HuH-7.5 (cell line): ENCODE results near the gene SLC12A3.
"Not testable (repeated sequence)": the region's sequence is repeated elsewhere in the genome, so short reads cannot be mapped to it uniquely, and the experiment has no call there.

Experiments
- DNase-seq: peaks from one replicate; pipeline ENCODE4 v3.0.0; 2011; ENCODE audit warnings: low spot score

Gene SLC12A3

GRCh38 chr16:56869513-56870275 lies 4.7 kb downstream of the SLC12A3 start:
- peak; percentile 67 for DNase-seq

GRCh38 chr16:56870276-56870888 lies 5.4 kb downstream of the SLC12A3 start:
- DNase-seq = no peak

GRCh38 chr16:56871172-56871593 lies 6.2 kb downstream of the SLC12A3 start:
- no peak for DNase-seq

GRCh38 chr16:56872863-56873391 lies 7.9 kb downstream of the SLC12A3 start:
- DNase-seq = no peak

- no peak for DNase-seq
Measured at GRCh38 chr16:56874800-56875199, 9.8 kb downstream of the SLC12A3 start.

DNA sequence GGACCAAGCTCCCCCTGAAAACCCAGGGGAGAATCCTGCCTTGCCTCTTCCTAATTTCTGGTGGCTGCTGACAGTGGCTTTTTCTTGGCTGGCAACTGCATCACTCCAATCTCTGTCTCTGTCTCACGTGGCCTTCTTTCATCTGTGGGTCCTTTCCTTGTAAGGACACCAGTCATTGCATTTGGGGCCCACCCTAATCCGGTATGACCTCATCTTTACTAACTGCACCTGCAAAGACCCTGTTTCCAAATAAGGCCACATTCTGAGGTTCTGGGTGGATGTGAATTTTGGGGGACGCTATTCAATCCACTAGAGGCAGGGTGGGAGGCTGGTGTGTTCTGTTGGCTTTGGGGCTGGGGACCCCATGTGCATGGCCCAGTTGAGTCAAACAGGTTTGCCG lies 11.0 kb downstream of the SLC12A3 start:
- DNase-seq = no peak

- no peak for DNase-seq
Measured at GRCh38 chr16:56877486-56878182, 12.6 kb downstream of the SLC12A3 start.

GRCh38 chr16:56878282-56878854 lies 13.4 kb downstream of the SLC12A3 start:
- DNase-seq = no peak

DNA sequence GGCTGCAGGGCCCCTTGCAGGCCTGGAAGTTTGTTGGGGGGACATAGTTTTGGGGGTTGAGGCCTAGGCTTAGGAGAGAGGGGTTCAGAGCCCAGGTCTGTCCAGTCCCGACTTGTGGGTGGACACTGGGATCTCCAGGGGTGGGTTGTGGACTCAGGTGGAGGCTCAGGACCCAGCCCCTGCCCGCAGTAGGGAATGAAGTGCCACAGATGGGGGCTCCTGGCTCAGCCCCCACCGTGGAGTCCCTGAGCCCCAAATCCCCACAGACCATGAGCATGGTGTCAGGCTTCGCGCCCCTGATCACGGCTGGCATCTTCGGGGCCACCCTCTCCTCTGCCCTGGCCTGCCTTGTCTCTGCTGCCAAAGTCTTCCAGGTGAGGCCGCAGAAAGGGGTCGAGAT lies 14.3 kb downstream of the SLC12A3 start:
- DNase-seq = no peak

GRCh38 chr16:56880176-56880575 lies 15.2 kb downstream of the SLC12A3 start:
- no peak for DNase-seq

- DNase-seq = no peak
Measured at GRCh38 chr16:56880685-56881084, 15.7 kb downstream of the SLC12A3 start.

- DNase-seq = no peak
Measured at GRCh38 chr16:56882077-56882800, 17.2 kb downstream of the SLC12A3 start.

DNA sequence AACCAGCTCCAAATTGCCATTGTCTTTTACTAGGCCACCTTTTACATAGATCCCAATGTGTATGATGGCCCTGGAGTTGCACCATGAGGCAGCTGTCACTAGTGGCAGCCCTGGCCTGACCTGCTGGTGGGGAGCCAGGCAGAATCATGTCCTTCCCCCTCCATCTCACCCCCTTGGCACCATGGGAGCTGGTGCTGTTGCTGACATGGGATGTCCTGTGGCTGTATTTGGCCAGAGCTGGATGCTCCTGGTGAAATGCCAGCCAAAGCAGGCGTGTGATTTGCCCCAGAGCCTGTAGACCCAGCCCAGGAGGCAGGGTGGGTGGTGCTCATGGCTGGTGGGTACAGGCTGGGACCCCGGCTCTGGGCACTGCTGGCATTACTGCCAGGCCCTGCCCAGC lies 18.6 kb downstream of the SLC12A3 start:
- DNase-seq = no peak

- DNase-seq = no peak
Measured at GRCh38 chr16:56884026-56884582, 19.1 kb downstream of the SLC12A3 start.

GRCh38 chr16:56884929-56885328 lies 19.9 kb downstream of the SLC12A3 start:
- not testable (repeated sequence) for DNase-seq

DNA sequence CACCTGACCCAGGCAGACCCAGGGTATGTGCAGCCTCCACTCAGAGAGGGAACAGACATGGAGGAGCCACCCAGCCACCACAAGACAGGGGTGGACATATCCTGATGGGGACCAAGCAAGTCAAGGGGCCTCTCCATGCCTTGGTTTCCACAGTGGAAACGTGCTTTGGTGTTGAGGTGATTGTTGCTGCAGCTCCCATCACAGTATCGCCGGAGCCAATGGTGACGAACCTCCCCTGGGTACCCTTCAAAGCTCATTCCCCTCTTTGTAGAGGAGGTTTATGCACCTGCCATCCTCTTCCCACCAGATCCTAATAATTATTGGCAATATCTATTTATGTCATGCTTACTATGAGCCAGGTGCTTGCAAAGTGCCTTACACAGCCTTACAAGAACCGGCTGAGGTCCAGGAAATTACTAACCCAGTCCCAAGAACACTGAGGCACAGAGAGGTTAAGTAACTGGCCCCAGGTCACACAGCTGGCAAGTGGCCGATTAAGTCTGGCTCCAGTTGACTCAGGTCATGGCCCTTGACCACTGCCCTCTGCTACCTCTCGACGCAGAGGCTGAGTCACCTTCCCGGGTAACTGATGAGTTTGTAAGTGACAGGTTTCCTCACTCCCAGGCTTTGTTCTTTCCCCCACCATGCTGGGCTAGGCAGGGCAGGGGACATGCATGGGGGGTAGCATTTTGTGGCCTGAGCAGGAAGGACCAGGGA lies 20.6 kb downstream of the SLC12A3 start:
- no peak for DNase-seq

- DNase-seq = no peak
Measured at GRCh38 chr16:56886296-56886695, 21.3 kb downstream of the SLC12A3 start.

DNA sequence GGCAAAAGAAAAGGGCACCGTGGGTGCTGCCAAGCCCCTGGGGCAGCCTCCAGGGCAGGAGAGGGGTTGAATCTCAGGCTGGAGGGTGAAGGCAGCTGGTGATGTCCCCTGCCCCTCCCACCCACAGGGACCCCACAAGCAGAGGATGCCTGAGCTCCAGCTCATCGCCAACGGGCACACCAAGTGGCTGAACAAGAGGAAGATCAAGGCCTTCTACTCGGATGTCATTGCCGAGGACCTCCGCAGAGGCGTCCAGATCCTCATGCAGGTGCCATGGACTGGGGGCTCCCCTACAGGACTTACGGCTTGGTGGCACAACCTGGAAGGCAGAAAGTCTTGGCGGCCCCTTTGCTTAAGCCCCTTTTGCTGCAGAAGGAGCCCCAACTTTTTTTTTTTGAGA lies 21.8 kb downstream of the SLC12A3 start:
- DNase-seq = no peak

- no peak for DNase-seq
Measured at GRCh38 chr16:56888806-56889205, 23.8 kb downstream of the SLC12A3 start.

GRCh38 chr16:56889206-56889605 lies 24.2 kb downstream of the SLC12A3 start:
- DNase-seq = no peak

DNA sequence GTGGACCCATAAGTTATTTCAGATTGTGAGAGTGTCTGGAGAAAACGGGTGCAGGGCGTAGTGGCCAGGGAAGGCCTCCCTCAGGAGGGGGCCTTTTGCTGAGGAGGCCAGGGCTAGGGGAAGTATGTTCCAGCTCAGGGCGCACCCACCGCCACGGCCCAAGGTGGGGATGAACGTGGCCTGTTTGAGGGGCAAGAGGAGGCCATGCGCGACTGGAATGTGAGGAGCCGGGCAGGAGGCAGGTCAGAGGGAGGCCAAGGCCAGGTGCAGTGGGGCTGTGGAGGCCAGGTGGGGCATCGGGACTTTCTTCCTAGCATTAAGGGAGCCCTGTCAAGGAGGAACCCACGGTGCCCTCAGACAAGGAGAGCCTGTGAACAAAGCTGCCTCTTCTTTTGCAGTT lies 26.7 kb downstream of the SLC12A3 start:
- DNase-seq = no peak
